GDM1 (cell line): ENCODE measurements around the gene RAE1.

Experiments used
- DNase-seq: peaks from one replicate; lab custom pipeline; 2025; lab: John Stamatoyannopoulos, UW

RAE1 gene

GRCh38 chr20:57351042-57351783, at the start of gene RAE1:
RAE1 (plus strand) TSS chr20:57351255; CDS start chr20:57354039, 2,784 bp downstream.
- peak; percentile 85 for DNase-seq

- DNase-seq = no peak
Measured at GRCh38 chr20:57306747-57307146, 44.3 kb upstream of the RAE1 start.

- DNase-seq = no peak
Measured at GRCh38 chr20:57308451-57309271, 42.4 kb upstream of the RAE1 start.

GRCh38 chr20:57309544-57310115, 41.4 kb upstream of the RAE1 start:
- DNase-seq = no peak

- no peak for DNase-seq
Measured at GRCh38 chr20:57310821-57311514, 40.1 kb upstream of the RAE1 start.

GRCh38 chr20:57312138-57312537, 38.9 kb upstream of the RAE1 start:
- no peak for DNase-seq

GRCh38 chr20:57313230-57313629, 37.8 kb upstream of the RAE1 start:
- DNase-seq = no peak

- no peak for DNase-seq
Measured at GRCh38 chr20:57313951-57314350, 37.1 kb upstream of the RAE1 start.

GRCh38 chr20:57315083-57315975, 35.7 kb upstream of the RAE1 start:
- DNase-seq = no peak

- DNase-seq = no peak
Measured at GRCh38 chr20:57315976-57316480, 35.0 kb upstream of the RAE1 start.

GRCh38 chr20:57316795-57317201, 34.3 kb upstream of the RAE1 start:
- DNase-seq = no peak

GRCh38 chr20:57317316-57317788, 33.7 kb upstream of the RAE1 start:
- DNase-seq = no peak

- DNase-seq = no peak
Measured at GRCh38 chr20:57317789-57318371, 33.2 kb upstream of the RAE1 start.

- no peak for DNase-seq
Measured at GRCh38 chr20:57319584-57319983, 31.5 kb upstream of the RAE1 start.

GRCh38 chr20:57320358-57320757, 30.7 kb upstream of the RAE1 start:
- no peak for DNase-seq

- DNase-seq = no peak
Measured at GRCh38 chr20:57321142-57321541, 29.9 kb upstream of the RAE1 start.

- no peak for DNase-seq
Measured at GRCh38 chr20:57322476-57322875, 28.6 kb upstream of the RAE1 start.

- no peak for DNase-seq
Measured at GRCh38 chr20:57323034-57323433, 28.0 kb upstream of the RAE1 start.

GRCh38 chr20:57325632-57326356, 25.3 kb upstream of the RAE1 start:
- DNase-seq = no peak
